GM12892 (cell line): Measurements from ENCODE around the gene SMG1.

Source experiments
- DNase-seq: peaks from one replicate; pipeline ENCODE4 v3.0.0; 2011; ENCODE audit not compliant: insufficient read length
- FAIRE-seq: peaks from 2 replicates; lab custom pipeline; 2011; peaks lifted over from hg19 to GRCh38; lab: Jason Lieb, UNC
- POLR2A ChIP-seq: IDR thresholded peaks from 2 replicates; pipeline ENCODE4 v1.6.1; 2011; ENCODE audit warnings: low read depth, low read length, control low read depth
- POLR2AphosphoS5 ChIP-seq: IDR thresholded peaks from 2 replicates; pipeline ENCODE4 v1.6.1; 2011; ENCODE audit warnings: low read depth, low read length, control low read depth
- TAF1 ChIP-seq: IDR thresholded peaks from 2 replicates; pipeline ENCODE4 v1.6.1; 2011; ENCODE audit warnings: low read depth, mild to moderate bottlenecking, control low read depth, low read length, borderline replicate concordance

Gene SMG1

GRCh38 chr16:18829251-18829650 lies 97.0 kb downstream of the SMG1 start:
- TF ChIP-seq TAF1: no peak
- TF ChIP-seq POLR2A: no peak
- no peak for TF ChIP-seq POLR2AphosphoS5
- no peak for DNase-seq
- no peak for FAIRE-seq

GRCh38 chr16:18827890-18828289 lies 98.3 kb downstream of the SMG1 start:
- TF ChIP-seq POLR2A (no peak), POLR2AphosphoS5 (no peak), TAF1 (no peak)
- FAIRE-seq (no peak), DNase-seq (no peak)

DNA sequence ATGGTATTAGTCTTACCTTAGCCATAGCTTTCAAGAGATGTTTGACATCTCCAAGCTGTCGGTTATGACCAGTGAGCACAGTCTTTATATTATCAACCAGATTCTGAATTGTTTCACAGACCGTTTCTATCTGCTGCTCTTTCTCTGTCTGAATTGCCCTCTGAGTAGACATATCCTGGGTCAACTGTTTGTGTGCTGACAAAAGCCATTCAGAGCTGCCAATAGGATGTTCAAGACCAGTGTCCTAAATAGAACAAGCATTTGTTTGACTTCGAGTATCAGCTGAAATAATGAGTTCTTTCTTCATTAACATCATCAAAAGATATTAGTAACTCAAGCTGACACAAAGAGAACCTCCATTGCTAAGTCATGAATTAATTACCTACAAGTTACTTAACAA lies 109.9 kb downstream of the SMG1 start:
- FAIRE-seq (no peak), DNase-seq (no peak)
- TF ChIP-seq TAF1 (no peak), POLR2AphosphoS5 (no peak), POLR2A (no peak)

- no peak for TF ChIP-seq POLR2A
- TF ChIP-seq POLR2AphosphoS5: no peak
- no peak for TF ChIP-seq TAF1
- DNase-seq (no peak), FAIRE-seq (no peak)
Observed at GRCh38 chr16:18811925-18812324, 114.3 kb downstream of the SMG1 start.

DNA sequence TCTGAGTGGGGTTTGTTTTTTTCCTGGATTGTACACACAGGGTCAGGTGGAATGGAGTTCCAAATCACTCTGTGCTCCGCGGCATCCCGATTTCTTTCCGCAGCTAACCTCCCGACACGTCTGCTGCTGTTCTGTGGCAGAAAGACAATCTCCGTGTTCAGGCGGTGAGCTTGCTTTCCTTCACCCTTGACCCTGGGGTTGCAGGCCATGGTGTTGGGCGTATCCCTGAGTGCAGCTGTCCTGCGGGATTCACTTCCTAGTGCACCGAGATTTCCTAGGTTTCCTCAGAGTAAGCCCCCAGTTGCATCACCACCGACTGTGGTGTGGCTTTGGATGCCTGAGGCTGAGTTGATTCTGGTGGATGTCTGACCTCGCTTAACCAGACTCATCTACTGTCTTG lies 117.0 kb downstream of the SMG1 start:
- TF ChIP-seq TAF1: no peak
- TF ChIP-seq POLR2A: no peak
- no peak for TF ChIP-seq POLR2AphosphoS5
- FAIRE-seq: peak; percentile 30
- DNase-seq: no peak

DNA sequence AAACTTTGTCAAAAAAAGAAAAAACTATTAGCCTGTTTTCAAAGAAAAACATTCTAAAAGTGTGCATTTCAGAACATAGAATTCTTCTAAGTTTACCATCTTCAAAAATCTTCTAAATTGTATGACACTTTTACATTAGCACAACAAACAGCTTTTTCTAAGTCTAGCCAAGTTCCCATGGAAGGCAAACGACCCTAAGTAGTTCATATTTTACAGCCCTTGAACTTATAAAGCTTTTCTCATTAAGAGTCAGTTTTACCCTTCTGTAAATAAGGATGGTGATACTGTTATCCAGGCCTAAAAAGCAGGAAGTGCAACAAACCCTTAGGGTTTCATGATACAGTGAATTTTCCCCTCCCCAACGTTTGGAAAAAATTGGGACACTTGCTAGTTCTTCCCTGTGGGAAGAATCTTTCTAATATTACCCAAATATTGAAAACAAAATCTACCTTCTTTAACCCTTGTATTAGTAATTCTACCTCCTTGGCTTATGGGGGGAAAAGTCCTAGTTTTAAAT lies 120.9 kb downstream of the SMG1 start:
- DNase-seq (no peak), FAIRE-seq (no peak)
- no peak for TF ChIP-seq POLR2AphosphoS5
- TF ChIP-seq POLR2A: no peak
- no peak for TF ChIP-seq TAF1

DNA sequence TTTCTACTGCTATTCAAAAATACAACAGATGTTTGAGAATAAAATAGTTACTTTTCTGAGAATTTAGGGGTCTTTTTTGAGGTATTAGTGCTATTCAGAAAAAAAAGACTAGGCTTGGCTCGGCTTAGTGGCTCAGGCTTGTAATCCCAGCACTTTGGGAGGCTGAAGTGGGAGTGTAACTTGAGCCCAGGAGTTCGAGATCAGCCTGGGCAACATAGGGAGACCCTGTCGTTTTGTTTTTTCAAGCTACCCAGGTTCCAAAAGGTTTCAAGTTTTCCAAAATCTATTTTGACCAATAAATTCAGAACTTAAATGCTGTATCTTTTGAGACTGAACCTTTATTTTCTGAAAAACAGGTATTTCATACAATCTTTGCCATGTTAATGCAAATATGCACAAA lies 121.7 kb downstream of the SMG1 start:
- TF ChIP-seq POLR2AphosphoS5: no peak
- no peak for TF ChIP-seq POLR2A
- TF ChIP-seq TAF1: no peak
- DNase-seq (no peak), FAIRE-seq (no peak)

- FAIRE-seq (no peak), DNase-seq (no peak)
- TF ChIP-seq TAF1 (no peak), POLR2AphosphoS5 (no peak), POLR2A (no peak)
Observed at GRCh38 chr16:18803569-18804462, 122.4 kb downstream of the SMG1 start.

- no peak for FAIRE-seq
- DNase-seq: no peak
- no peak for TF ChIP-seq TAF1
- TF ChIP-seq POLR2A: no peak
- TF ChIP-seq POLR2AphosphoS5: no peak
Observed at GRCh38 chr16:18802767-18803343, 123.4 kb downstream of the SMG1 start.

- TF ChIP-seq TAF1 (peak; percentile 76; the same call in 1 of the 2 replicates), POLR2A (peak; percentile 99), POLR2AphosphoS5 (peak; percentile 99)
- peak; percentile 98 for FAIRE-seq
- peak; percentile 93 for DNase-seq
Observed at GRCh38 chr16:18801145-18801972, 124.8 kb downstream of the SMG1 start, which contains the start of gene ARL6IP1. TSS of gene ARL6IP1 (minus strand) at chr16:18801549. CDS start at chr16:18801466, 83 bp downstream.

DNA sequence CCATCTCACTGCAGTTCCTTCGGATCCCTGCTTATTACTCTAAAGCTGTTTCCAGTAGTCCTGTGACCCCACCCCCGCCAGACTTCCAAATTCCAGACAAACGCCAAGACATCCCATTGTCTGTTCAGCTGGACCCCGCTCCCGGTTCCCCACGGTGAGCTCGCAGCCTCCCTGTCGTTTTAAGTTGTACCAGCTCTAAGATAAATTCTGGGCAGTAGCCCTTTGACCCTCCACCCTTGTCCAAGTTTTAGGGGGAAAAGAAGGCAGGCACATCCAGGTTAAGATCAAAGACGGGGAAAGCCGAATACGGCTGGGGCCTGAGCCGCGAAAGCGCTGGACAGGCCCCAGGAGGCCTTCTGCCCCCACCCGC lies 125.4 kb downstream of the SMG1 start:
- DNase-seq: no peak

More for the DNA sequence above, 125.4 kb downstream of the SMG1 start:
- no peak for FAIRE-seq
- TF ChIP-seq TAF1: no peak
- no peak for TF ChIP-seq POLR2A
- TF ChIP-seq POLR2AphosphoS5: no peak
